PFSK-1 (cell line): ENCODE data around the gene SLC51A.

Experiments used
- FOXP2 ChIP-seq: optimal IDR thresholded peaks from 2 replicates; pipeline ENCODE3; 2011; ENCODE audit warnings: borderline replicate concordance, control low read depth, inconsistent platforms; ENCODE audit not compliant: insufficient read depth; ENCODE audit errors: extremely low read length, extremely low read depth
- POLR2AphosphoS5 ChIP-seq: IDR thresholded peaks from 2 replicates; pipeline ENCODE4 v1.6.1; 2012; ENCODE audit warnings: low read depth, mild to moderate bottlenecking, control low read depth, low read length, moderate library complexity
- SIN3A ChIP-seq: IDR thresholded peaks from 2 replicates; pipeline ENCODE4 v1.6.1; 2012; ENCODE audit warnings: mild to moderate bottlenecking, low read length, moderate library complexity, borderline replicate concordance; ENCODE audit not compliant: insufficient read depth
- TAF1 ChIP-seq: IDR thresholded peaks from 2 replicates; pipeline ENCODE4 v1.6.1; 2012; ENCODE audit warnings: low read length, control low read depth, borderline replicate concordance; ENCODE audit not compliant: insufficient read depth
- TF ChIP-seq, protein P1 (sequence below), 2 experiments: IDR thresholded peaks; 2 replicates each; pipeline versions ENCODE4 v1.6.1 to v1.8.0; 2011 to 2012; ENCODE audit warnings: low read depth in 2 of 2, low read length in 2 of 2, control low read depth in 1 of 2, inconsistent platforms in 1 of 2, mild to moderate bottlenecking in 1 of 2, moderate library complexity in 1 of 2; ENCODE audit not compliant: insufficient read depth in 1 of 2

Gene SLC51A

DNA sequence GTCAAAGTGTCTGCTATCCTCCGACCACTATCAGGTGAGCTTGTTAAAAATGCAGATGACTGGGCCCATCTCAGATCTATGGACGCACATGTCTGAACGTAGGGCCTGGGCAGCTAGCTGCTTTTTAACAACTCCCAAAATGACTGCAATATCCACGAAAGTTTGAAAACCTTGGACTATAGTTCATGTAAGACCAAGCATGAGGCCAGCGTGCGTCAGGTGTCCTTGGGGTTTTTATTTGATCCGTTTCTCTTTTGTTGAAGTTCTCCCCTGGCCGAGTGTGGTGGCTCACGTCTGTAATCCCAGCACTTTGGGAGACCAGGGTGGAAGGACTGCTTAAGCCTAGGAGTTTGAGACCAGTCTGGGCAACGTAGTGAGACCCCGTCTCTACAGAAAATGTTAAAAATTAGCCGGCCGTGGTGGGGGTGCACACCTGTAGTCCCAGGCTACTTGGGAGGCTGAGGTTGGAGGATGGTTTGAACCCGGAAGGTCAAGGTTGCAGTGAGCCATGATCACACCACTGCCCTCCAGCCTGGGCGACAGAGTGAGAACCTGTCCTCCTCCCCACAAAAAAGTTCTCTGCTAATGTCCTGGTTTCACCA is 9.5 kb downstream of the SLC51A start:
- TF ChIP-seq FOXP2 (no peak), SIN3A (no peak), POLR2AphosphoS5 (no peak), TAF1 (no peak)
- TF ChIP-seq, protein P1, sequence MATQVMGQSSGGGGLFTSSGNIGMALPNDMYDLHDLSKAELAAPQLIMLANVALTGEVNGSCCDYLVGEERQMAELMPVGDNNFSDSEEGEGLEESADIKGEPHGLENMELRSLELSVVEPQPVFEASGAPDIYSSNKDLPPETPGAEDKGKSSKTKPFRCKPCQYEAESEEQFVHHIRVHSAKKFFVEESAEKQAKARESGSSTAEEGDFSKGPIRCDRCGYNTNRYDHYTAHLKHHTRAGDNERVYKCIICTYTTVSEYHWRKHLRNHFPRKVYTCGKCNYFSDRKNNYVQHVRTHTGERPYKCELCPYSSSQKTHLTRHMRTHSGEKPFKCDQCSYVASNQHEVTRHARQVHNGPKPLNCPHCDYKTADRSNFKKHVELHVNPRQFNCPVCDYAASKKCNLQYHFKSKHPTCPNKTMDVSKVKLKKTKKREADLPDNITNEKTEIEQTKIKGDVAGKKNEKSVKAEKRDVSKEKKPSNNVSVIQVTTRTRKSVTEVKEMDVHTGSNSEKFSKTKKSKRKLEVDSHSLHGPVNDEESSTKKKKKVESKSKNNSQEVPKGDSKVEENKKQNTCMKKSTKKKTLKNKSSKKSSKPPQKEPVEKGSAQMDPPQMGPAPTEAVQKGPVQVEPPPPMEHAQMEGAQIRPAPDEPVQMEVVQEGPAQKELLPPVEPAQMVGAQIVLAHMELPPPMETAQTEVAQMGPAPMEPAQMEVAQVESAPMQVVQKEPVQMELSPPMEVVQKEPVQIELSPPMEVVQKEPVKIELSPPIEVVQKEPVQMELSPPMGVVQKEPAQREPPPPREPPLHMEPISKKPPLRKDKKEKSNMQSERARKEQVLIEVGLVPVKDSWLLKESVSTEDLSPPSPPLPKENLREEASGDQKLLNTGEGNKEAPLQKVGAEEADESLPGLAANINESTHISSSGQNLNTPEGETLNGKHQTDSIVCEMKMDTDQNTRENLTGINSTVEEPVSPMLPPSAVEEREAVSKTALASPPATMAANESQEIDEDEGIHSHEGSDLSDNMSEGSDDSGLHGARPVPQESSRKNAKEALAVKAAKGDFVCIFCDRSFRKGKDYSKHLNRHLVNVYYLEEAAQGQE (IDR thresholded peaks at IDR 0.05; ENCODE audit: insufficient read depth in 1 of 2, low read depth in 2 of 2, low read length in 2 of 2) = no peak

DNA sequence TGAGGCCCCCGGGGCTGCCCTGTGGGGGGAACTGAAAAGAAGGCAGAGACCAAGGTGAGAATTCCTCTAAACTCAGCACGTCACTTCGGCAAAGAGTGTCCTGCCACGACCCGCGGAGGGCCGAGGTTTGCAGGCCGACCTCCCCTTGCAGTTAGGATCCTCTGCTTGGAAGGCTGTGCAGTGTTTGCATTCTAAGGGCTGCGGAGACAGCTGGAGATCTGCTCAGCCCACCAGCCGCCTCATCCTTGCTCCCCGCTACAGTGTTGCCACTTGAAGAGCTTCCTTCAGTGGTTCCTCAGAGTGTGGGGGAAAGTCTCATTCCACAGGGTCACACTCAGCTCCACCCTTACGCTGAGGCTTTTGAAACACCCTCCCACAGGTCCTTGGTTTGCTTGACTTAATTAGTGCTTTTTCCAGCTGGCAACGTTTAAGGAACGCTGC is 10.8 kb downstream of the SLC51A start:
- TF ChIP-seq FOXP2 (no peak), TAF1 (no peak), POLR2AphosphoS5 (no peak), SIN3A (no peak)
- TF ChIP-seq, protein P1 (IDR thresholded peaks at IDR 0.05; ENCODE audit: insufficient read depth in 1 of 2, low read depth in 2 of 2, low read length in 2 of 2) = no peak

DNA sequence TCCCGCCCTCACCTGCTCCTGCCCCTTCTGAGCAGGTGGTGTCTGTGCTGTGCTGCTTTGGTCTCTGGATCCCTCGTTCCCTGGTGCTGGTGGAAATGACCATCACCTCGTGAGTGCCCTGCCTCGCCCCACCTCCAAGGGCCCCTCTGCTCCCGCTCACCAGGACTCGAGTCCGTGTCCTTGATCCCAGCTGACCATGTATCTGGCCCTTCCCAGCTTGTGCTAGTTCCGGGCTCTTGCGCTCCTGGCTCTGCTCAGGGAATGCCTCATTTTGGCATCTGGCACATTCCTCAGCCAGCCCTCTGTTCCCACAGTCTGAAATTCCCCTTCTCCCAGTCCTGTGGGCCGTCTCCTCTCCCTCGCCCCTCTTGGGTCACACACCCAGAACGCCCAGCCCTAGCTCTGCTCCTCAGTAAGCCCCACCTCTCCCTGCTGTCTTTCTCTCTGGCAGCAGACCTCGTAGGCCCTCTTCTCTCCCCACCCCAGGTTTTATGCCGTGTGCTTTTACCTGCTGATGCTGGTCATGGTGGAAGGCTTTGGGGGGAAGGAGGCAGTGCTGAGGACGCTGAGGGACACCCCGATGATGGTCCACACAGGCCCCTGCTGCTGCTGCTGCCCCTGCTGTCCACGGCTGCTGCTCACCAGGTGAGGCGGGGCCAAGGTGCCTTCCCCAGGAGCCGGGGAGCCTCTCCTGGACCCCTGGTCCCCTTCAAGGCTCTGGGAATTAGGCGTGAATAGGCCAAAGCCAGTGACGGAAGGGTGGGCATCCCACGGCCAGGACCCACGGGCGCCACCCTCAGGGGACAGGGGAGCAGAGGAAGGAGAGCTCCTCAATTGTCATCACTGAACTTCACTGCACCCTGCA is 11.5 kb downstream of the SLC51A start:
- TF ChIP-seq FOXP2 (no peak), SIN3A (no peak), TAF1 (no peak), POLR2AphosphoS5 (no peak)
- TF ChIP-seq, protein P1 (IDR thresholded peaks at IDR 0.05; ENCODE audit: insufficient read depth in 1 of 2, low read depth in 2 of 2, low read length in 2 of 2) = no peak

DNA sequence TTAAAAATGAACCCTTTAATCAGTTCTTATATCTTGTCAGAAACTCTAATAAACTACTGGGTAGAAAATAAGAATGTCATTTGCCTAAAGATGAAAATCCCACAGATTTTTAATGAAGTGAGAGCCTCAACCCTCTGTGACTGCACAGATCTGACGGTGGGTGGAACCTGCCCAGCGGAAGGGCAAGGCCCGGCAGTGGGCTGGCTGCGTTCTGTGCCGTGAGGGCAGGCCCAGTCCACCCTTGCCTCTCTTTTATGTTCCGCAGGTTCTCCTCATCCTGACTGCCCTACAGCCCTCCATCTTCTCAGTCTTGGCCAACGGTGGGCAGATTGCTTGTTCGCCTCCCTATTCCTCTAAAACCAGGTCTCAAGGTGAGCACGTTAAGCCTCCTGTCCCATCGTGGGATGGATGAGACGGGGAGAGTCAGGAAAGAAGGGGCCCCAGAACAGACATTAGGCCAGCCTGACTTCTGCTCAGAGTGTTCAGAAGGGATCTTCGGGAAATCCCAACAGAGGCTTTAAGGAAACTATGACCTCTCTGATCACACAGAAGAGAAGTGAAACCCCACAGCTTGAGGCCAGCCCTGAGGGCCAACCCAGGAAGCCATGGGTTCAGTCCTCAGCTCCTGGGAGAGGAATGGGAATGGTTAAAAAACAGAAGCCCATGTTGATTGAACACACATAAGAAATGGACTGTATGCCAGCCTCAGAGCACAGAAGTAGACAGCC is 16.0 kb downstream of the SLC51A start:
- TF ChIP-seq FOXP2 (no peak), POLR2AphosphoS5 (no peak), SIN3A (no peak), TAF1 (no peak)
- TF ChIP-seq, protein P1 (IDR thresholded peaks at IDR 0.05; ENCODE audit: insufficient read depth in 1 of 2, low read depth in 2 of 2, low read length in 2 of 2) = no peak
